Effector CD4-positive, alpha-beta T cell (primary cell): Measurements from ENCODE around the gene LRRC3B.

Source experiments
- DNase-seq: peaks from one replicate; pipeline ENCODE4 v3.0.0-alpha.2; 2020

LRRC3B gene

GRCh38 chr3:26713091-26713490, 90.5 kb downstream of the LRRC3B start:
- DNase-seq: no peak

- no peak for DNase-seq
These were observed 91.9 kb downstream of the LRRC3B start for GRCh38 chr3:26714485-26714884.

GRCh38 chr3:26715431-26715830, 92.9 kb downstream of the LRRC3B start:
- no peak for DNase-seq

- no peak for DNase-seq
These were observed 95.7 kb downstream of the LRRC3B start for GRCh38 chr3:26718315-26718714.

GRCh38 chr3:26719134-26719533, 96.6 kb downstream of the LRRC3B start:
- DNase-seq: no peak

GRCh38 chr3:26721047-26721446, 98.5 kb downstream of the LRRC3B start:
- no peak for DNase-seq

- no peak for DNase-seq
These were observed 109.3 kb downstream of the LRRC3B start for GRCh38 chr3:26731843-26732242.

GRCh38 chr3:26750263-26750662, 127.7 kb downstream of the LRRC3B start:
- no peak for DNase-seq

GRCh38 chr3:26752466-26752865, 129.9 kb downstream of the LRRC3B start:
- no peak for DNase-seq

- no peak for DNase-seq
These were observed 130.5 kb downstream of the LRRC3B start for GRCh38 chr3:26753095-26753494.

GRCh38 chr3:26757978-26758377, 135.4 kb downstream of the LRRC3B start:
- DNase-seq: no peak
